HG02852 (cell line): ENCODE data around the gene SSBP3.
"Not testable (repeated sequence)": the region's sequence is repeated elsewhere in the genome, so short reads cannot be mapped to it uniquely, and the experiment has no call there.

Experiments used
- ATAC-seq: cut with Tn5 transposase; IDR thresholded peaks from one replicate; pipeline ENCODE4 v1.9.1; 2021; ENCODE audit warnings: mild to moderate bottlenecking, moderate library complexity; ENCODE audit not compliant: unreplicated experiment

The SSBP3 gene

GRCh38 chr1:54353959-54354358 lies 52.2 kb downstream of the SSBP3 start:
- ATAC-seq = no peak

GRCh38 chr1:54352755-54353154 lies 53.4 kb downstream of the SSBP3 start:
- ATAC-seq = no peak

DNA sequence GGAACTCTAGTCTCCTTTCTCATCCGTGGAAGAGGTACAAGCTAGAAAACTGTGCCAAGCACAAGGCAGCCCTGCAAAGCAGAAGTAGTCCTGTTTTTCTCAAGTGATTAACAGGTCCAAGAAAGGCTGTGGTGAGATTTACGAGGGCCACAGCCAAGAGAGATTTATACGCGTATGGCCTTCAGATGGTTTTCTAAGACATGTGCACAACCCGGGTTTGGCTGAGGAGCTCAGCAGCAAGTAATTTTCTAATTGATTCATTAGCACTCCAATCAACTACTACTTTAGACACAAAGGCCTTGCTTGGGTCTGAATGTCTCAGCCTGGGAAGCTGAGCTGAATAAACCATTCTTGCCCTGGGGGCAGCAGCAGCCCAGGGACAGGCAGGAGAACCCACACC lies 55.8 kb downstream of the SSBP3 start:
- ATAC-seq = no peak

GRCh38 chr1:54348700-54349021 lies 57.5 kb downstream of the SSBP3 start:
- ATAC-seq = no peak

GRCh38 chr1:54347955-54348699 lies 58.1 kb downstream of the SSBP3 start:
- ATAC-seq = no peak

GRCh38 chr1:54347261-54347954 lies 58.8 kb downstream of the SSBP3 start:
- no peak for ATAC-seq

DNA sequence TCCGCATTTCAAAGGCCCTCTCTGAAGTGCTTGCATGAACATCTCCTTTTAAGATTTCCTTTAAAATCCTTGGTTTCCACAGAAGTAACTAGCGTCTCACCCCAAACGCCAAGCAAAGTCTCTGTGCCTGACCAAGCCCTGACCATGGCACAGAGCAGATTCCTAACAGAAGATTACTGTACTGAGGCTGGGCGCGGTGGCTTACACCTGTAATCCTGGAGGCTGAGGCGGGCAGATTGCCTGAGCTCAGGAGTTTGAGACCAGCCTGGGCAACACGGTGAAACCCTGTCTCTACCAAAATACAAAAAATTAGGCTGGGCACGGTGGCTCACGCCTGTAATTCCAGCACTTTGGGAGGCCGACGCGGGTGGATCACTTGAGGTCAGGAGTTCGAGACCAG lies 60.6 kb downstream of the SSBP3 start:
- ATAC-seq = not testable (repeated sequence)

DNA sequence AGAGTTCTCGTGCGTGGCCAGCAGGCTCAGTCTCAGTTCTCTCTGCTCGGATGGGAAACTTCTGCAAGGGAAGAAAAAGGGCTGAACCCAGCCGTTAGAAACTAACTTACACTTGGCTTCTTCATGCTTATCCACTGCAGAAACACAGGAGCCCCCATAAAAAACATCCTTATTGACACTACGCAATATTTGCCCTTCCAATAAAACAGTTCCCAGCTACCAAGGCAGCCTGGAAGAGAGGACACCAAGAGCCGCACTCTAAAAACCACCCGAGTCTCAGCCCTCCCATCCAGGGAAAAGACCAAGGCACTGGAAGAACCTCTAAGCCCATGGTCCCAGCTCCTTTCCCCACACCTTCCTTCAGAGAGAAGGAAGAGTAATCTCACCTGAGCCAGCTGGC lies 61.1 kb downstream of the SSBP3 start:
- ATAC-seq = no peak

DNA sequence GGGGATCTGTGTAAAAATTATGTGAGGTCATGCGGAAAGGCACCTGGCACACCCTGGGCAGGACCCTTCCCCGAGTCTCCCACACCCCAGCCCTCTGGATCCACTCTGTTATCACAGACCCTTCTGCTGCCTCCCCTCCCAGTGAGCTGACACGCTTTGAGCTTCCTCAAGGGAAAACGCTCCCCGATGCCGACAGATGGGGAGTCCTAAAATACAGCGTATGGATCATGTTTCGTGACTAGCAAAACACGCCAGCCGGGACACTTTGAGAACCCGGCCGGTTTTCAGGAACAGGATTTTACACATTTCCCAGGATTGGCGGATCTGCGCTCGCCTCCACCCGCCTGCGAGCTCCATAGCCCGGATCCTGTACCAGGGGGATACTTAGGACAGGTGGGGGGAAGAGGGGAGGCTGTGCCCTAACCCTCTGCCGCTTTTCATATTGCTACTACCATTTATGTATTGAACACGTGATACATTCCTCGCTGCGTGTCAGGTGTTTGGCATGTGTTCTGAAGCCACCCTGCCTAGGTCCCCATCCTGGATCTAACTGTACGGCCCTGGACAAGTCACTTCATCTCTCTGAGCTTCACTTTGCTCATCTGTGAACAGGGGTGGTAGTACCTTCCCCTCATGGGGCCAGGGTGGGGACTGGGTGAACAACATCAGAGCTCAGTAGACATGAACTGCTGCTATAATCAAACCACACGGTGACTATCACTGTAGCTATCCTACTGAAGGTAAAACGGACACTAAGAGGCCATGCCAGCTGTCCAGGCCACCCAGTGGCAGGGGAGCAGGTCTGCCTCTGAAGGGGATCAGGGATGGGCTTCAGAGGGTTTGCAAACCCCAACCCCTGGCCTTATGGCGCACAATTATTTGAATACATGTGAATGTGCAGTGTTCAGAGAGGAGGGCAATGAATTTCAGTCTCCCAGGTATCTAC lies 63.2 kb downstream of the SSBP3 start:
- no peak for ATAC-seq

GRCh38 chr1:54342288-54342687 lies 63.9 kb downstream of the SSBP3 start:
- ATAC-seq = no peak

DNA sequence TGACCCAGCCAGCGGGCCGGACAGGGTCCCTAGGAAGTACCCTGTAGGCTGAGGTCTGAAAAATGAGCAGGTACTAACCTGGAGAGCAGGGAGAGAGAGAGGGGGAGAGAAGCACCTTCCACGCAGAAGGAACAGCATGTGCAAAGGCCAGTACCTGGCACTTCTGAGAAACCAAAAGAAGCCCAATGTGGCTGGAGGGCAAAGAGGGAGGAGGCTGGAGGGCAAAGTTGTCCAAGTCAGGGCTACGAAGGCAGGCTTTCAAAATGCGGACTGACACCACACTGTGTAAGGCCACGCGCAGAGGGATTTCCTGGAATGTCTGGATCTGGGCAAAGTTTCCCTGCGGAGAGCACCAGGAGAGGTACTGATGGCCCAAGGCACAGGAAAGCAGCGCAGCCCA lies 64.4 kb downstream of the SSBP3 start:
- no peak for ATAC-seq

DNA sequence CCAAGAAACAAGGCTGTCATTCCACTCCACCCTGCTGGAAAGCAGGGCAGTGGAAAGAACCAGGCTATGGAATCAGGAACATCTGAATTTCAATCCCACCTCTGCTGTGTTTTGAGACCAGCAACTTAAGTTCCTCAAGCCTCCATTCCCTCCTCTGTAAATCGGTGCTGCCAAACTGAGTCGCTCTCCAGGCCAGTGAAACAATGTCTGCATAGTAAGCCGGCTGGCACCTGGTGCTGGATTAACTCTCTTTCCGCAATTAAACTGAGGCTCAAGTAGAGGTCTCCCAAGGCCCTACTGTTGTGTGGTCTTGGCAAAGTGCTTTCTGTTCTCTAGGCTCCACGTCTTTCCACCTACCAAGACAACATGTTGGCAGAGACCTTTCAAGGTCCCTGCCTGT lies 65.3 kb downstream of the SSBP3 start:
- ATAC-seq = no peak

DNA sequence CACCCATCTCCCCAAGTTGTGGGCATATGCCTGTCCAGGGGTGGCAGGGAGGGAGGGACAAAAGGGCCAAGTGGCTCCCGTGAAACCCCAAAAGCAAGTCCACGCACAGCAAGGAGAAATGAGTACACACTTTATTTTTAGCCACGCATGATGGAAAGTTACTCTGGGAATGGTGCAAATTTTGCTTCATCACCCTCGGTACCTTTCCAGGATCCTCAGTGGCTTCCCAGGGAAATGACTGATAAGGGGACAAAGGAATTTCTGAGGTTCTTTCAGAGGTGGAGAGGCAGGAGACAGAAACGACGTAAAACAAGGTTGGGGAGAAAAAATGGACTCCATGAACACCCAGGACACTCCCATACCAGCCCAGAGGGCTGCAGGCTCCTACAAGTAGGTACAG lies 65.8 kb downstream of the SSBP3 start:
- ATAC-seq = no peak

GRCh38 chr1:54339126-54339525 lies 67.1 kb downstream of the SSBP3 start:
- no peak for ATAC-seq

GRCh38 chr1:54338464-54338863 lies 67.7 kb downstream of the SSBP3 start:
- ATAC-seq = no peak

DNA sequence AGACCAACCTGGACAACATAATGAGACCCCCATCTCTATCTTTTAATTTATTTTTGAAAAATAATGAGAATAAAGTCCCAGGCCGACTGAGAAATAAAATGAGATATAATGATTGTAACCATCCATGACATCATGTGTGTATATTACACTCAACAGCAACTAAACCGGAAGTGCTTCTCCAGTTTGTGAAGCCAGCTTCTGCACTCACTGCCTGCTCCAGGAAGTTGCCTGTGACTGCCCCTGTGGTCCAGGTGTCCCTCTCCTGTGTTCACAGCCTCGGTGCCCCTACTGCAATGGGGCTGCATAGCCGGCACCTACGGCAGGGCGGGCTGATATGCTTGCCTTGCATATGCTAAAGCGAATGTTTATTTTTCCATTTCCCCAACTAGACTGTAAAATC lies 68.3 kb downstream of the SSBP3 start:
- ATAC-seq = no peak

GRCh38 chr1:54337034-54337433 lies 69.2 kb downstream of the SSBP3 start:
- no peak for ATAC-seq

DNA sequence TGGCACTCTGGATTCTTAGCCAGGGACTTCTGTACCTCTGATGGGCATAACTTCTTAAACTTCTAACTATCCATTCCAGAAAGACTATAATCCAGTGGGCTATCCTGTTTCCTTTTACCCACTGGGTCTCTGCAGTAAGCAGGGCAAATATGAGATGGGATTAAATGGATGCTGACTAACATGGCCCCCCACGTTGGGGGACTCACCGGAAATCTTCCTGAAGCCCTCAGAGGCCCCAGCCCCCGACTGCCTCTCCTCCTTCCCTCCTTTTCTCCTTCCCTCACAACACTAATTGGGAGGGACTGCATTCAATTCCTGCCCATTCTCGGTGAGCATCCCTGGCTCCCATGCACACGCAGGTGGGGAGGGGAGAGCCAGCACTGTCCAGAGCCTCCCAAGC lies 70.1 kb downstream of the SSBP3 start:
- ATAC-seq = no peak

DNA sequence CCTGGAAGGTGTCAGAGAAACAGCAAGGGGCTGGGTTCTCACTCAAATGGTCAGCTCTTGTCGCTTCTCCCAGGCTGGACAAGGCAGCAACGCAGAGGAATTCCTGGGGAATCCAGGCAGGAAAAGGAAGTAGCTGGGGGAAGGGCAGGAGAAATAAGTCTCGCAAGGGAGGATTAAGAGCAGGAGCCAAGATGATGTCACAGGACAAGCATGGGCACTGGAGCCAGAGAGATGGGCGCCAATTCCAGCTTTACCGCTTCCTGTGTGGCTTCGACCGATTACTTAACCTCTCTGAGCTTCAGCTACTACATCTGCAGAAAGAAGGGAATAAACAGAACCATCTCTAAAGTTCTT lies 70.5 kb downstream of the SSBP3 start:
- no peak for ATAC-seq

GRCh38 chr1:54335011-54335754 lies 71.0 kb downstream of the SSBP3 start:
- ATAC-seq = no peak
